ENCODE data around the gene SLC38A5.

DNA sequence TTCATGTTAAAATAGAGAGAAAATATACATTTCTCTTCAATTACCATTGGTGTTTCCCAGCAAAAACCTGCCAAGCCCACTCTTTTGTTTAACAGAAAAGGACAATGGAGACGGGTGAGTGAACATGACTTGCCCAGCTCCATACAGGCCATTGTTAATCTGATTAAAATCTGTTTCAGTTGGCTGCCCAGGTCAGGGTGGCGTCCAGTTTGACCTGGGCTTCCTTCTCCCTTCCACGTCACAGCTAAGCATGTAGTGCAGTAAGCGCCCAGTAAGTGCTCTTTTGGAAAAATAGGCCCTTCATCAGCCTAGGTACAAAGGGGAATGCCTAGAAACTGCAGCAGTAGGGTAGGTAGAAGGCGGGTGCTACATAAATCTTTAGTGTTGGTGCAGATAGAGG is 37.2 kb upstream of the SLC38A5 start:
- TF ChIP-seq POLR2AphosphoS5 (IDR thresholded peaks at IDR 0.05) = no peak
- TF ChIP-seq POLR2A (IDR thresholded peaks at IDR 0.05) = no peak
- TF ChIP-seq, protein P1, sequence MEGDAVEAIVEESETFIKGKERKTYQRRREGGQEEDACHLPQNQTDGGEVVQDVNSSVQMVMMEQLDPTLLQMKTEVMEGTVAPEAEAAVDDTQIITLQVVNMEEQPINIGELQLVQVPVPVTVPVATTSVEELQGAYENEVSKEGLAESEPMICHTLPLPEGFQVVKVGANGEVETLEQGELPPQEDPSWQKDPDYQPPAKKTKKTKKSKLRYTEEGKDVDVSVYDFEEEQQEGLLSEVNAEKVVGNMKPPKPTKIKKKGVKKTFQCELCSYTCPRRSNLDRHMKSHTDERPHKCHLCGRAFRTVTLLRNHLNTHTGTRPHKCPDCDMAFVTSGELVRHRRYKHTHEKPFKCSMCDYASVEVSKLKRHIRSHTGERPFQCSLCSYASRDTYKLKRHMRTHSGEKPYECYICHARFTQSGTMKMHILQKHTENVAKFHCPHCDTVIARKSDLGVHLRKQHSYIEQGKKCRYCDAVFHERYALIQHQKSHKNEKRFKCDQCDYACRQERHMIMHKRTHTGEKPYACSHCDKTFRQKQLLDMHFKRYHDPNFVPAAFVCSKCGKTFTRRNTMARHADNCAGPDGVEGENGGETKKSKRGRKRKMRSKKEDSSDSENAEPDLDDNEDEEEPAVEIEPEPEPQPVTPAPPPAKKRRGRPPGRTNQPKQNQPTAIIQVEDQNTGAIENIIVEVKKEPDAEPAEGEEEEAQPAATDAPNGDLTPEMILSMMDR (IDR thresholded peaks at IDR 0.05) = no peak
